ENCODE data around the gene CPNE5.

Gene CPNE5

DNA sequence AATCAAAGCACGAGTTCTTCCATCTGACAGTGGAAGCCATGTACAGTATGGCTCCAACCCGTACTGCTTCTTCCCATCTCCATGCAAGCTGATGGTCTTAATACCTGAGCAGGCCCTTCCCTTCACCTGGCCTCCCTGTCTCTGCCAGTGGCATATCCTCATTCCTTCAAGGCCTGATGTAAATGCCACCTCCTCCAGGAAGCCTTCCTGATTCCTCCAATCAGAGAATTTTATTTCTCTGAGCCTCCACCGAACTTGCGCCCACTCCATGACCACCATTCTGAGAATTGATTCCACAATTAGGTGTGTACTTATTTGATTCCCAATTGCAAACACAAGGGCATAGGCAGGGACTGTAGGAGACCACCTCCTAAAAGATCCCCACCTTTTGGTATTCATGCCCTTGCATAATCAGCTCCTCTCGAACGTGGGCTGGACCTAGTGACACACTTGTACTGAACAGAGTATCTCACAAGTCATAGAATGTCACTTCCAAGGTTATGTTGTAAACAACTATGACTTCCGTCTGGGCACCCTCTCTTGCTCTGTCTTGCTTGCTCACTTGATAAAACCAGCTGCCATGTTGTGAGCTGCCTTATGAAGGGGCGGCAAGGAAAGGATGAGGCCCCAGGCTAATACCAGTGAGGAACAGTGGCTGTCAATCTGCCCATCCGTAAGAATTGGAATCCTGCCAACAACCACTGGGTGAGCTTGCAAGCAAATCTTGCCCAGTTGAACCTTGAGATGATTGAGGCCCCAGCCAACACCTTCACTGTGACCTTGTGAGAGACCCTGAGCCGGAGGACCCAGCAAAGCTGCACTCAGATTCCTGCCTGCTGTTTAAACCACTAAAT, 38.8 kb downstream of the CPNE5 start:
- no peak overlapping the region for H3K4me3 ChIP-seq (ENCODE audit: low read length)
- TF ChIP-seq, protein P1, sequence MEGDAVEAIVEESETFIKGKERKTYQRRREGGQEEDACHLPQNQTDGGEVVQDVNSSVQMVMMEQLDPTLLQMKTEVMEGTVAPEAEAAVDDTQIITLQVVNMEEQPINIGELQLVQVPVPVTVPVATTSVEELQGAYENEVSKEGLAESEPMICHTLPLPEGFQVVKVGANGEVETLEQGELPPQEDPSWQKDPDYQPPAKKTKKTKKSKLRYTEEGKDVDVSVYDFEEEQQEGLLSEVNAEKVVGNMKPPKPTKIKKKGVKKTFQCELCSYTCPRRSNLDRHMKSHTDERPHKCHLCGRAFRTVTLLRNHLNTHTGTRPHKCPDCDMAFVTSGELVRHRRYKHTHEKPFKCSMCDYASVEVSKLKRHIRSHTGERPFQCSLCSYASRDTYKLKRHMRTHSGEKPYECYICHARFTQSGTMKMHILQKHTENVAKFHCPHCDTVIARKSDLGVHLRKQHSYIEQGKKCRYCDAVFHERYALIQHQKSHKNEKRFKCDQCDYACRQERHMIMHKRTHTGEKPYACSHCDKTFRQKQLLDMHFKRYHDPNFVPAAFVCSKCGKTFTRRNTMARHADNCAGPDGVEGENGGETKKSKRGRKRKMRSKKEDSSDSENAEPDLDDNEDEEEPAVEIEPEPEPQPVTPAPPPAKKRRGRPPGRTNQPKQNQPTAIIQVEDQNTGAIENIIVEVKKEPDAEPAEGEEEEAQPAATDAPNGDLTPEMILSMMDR (conservative IDR thresholded peaks at IDR 0.05; ENCODE audit: low read depth, low read length): no peak
- DNase-seq (ENCODE audit: low read depth): no peak

DNA sequence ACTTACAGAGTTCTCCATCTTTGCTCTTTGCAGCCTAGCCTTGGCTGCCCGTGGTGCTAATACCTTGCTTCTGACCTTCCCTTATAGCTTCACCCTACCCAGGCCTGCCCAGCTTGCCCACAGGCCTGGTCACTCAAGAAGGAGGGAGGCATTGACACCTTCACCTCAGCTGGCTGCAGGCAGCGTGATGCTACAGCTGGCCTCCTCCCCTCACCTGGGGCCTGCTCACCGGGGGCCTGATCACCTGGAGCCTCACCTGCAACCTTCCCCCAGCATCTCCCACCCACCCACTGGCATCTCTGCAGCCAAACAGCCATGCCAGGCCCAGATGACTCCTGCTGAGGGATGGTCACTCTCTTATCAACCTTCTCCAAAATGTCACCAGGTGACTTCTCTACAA, 40.4 kb downstream of the CPNE5 start:
- TF ChIP-seq, protein P1 (conservative IDR thresholded peaks at IDR 0.05; ENCODE audit: low read depth, low read length): no peak
- DNase-seq (ENCODE audit: low read depth): no peak
- no peak overlapping the region for H3K4me3 ChIP-seq (ENCODE audit: low read length)

DNA sequence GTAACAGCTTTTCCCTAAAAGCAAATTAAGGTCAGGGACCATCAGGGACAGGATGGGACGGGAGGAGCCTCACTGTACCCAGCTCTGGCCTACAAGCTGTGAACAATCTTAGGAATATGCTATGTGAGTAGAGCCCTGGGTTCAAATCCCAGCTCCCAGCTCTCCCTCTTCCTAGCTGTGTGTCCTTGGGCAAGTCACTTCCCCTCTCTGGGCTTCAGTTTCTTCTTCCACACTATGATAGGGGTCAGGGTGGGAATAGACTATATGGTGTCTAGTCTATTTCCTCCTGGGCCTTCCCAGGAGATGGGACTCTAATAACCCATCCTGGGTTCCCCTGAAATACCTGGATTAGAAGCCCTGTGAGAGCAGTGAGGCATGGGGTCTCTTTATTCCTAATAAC, 41.6 kb downstream of the CPNE5 start:
- DNase-seq (ENCODE audit: low read depth): no peak
- TF ChIP-seq, protein P1 (conservative IDR thresholded peaks at IDR 0.05; ENCODE audit: low read depth, low read length): no peak
- H3K4me3 ChIP-seq (ENCODE audit: low read length): no peak overlapping the region

DNA sequence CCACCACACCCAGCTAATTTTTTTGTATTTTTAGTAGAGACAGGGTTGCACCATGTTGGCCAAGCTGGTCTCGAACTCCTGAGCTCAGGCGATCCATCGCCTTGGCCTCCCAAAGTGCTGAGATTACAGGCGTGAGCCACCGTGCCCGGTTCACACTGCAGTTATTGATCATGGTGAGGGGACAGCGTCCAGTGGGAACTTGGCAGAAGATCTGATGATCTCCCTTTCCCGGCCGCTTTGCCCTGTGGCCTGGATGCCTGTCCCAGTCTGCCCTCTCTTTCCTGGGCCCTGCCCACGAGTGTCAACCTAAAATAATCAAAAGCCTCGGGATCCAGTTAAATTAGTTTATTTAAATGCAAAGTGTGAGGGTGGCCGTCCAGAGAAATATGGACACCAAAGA, 42.2 kb downstream of the CPNE5 start:
- TF ChIP-seq, protein P1 (conservative IDR thresholded peaks at IDR 0.05; ENCODE audit: low read depth, low read length): no peak
- no peak for DNase-seq (ENCODE audit: low read depth)
- no peak overlapping the region for H3K4me3 ChIP-seq (ENCODE audit: low read length)

DNA sequence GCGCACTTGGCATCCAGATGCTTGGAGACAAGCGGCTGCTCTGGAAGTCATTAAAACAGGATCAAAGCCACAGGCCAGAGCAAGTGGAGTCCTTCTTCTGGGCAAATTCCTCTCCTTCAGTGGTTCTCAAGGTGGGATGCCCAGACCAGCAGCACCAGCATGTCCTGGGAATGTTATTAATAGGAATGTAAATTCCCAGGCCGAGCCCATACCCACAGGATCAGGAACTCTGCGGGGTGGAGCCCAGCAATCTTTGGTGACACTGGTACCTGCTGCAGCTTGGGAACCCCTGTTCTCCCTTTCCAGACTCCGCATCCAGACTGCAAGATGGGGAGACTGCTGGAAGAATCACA, 44.6 kb downstream of the CPNE5 start:
- DNase-seq (ENCODE audit: low read depth): no peak
- H3K4me3 ChIP-seq (ENCODE audit: low read length): no peak overlapping the region
- TF ChIP-seq, protein P1 (conservative IDR thresholded peaks at IDR 0.05; ENCODE audit: low read depth, low read length): no peak

DNA sequence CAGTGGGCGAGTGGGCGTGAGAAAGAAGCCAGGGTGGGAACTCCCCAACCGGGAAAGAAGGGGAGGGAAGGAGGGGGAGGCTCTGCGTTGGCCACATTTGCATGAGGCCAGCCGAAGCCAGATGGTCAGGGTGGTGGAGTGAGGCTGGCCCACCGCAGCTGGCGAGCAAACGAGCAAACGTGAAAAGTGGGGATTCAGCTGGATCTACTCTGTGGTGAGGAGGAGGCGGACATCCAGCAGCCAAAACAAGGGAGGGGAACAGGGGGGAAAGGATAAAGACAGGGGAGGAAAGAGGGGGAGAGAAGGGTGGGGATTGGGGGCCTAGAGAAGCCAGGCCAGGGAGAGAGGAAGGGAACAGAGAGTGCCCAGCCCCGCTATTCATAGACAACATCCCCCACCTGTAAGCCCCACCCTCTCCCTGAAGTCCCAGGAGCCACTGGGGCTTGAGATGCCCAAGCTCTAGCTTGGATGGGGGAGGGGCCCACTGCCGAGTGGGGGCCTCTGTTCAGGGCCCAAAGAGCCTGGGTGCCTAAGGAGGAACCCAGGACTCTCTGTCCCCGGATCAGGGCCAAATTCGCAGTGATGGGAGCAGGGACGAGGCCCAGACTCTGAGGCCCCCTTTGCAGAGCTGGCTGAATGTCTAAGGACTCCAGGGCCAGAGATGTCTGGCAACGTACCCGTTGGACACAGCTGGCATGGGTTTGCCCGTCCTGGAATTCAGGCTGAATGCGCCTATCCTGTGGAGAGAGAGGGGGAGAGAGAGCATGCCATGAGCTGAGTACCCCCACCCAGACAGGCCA, 45.1 kb downstream of the CPNE5 start:
- DNase-seq (ENCODE audit: low read depth): no peak
- no peak overlapping the region for H3K4me3 ChIP-seq (ENCODE audit: low read length)
- TF ChIP-seq, protein P1 (conservative IDR thresholded peaks at IDR 0.05; ENCODE audit: low read depth, low read length): no peak
